SU-DHL-6 (cell line): ENCODE measurements around the gene MTG1.

ENCODE experiments used
- CTCF ChIP-seq: fragments of 200-600 bp; sonication (generic); IDR thresholded peaks from one replicate; pipeline ENCODE4 v1.5.1; 2017; ENCODE audit warnings: antibody characterized with exemption, mild to moderate bottlenecking, low read length, moderate library complexity; ENCODE audit not compliant: insufficient read depth, poor library complexity, severe bottlenecking
- EZH2phosphoT487 ChIP-seq: fragments of 200-600 bp; sonication (generic), shearing (Covaris generic); conservative IDR thresholded peaks from 2 replicates; pipeline ENCODE4 v1.6.1; 2018; ENCODE audit warnings: mild to moderate bottlenecking, antibody characterized with exemption, low read length, moderate library complexity, mixed read lengths

- no peak for TF ChIP-seq CTCF
- no peak for TF ChIP-seq EZH2phosphoT487
Measured at GRCh38 chr10:133456041-133456951, 62.3 kb downstream of the MTG1 start.
